CD4-positive, alpha-beta T cell treated with Interferon alpha-2 for 1 hour (primary cell): Measurements from ENCODE around the gene C6.
"Not testable (repeated sequence)": the region's sequence is repeated elsewhere in the genome, so short reads cannot be mapped to it uniquely, and the experiment has no call there.

Source experiments
- DNase-seq, 2 donors: peaks; one replicate each; pipeline ENCODE4 v3.0.0-alpha.2; 2020 to 2022

C6 gene

DNA sequence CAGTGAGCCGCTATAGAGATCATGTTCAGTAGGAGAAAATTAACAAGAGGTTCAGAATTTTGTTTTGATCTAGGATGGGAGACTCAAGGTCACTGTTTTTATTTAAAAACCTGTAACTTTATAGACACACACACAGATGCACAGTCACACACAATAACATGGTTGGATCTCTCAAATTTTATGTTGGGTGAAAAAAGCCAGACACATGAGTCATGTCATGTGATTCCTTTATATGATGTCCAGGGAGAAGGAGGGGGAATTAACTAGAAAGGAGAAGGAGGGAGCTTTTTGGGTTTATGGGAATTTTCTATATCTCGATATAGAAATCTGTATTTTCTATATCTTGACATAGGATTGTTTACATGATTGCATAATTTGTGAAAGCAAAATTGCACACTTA, 17.1 kb downstream of the C6 start:
- DNase-seq: no peak

DNA sequence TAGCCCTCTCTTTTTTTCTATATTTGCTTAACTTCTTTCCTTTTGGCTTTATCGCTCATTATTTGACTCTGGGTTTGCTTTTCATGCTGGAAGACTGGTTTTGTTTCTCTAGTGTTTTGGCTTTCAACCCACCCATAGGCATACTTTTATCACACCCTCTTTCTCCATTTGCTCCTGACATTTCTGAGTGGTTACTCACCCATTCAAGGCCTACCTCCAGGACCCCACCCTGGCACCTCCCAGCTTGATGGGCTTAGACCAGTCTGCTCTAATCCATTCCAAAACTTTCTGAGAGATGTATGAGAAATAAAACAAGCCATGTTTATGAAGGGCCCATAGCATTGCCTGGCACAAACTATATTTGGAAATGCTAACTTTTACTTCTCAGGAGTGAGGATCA, 18.1 kb downstream of the C6 start:
- no peak for DNase-seq

DNA sequence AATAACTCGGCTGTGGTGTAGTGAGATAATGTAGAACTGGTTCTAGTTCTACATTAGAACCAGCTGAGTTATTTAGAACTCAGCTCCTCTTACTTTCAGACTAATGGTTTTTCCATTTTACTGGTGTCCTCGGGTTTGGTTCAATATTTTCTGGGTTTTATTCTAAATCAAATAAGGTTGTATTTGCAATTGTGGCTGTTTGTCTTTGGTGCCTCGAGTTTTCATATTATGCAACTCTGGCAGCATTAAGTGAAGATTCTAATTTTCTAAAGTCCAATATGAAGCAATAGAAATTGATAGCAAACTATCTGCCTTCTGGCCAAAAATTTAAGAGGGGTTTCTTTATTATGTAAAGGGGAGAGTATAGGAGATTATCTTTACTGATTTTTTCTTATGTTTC, 19.0 kb downstream of the C6 start:
- no peak for DNase-seq

DNA sequence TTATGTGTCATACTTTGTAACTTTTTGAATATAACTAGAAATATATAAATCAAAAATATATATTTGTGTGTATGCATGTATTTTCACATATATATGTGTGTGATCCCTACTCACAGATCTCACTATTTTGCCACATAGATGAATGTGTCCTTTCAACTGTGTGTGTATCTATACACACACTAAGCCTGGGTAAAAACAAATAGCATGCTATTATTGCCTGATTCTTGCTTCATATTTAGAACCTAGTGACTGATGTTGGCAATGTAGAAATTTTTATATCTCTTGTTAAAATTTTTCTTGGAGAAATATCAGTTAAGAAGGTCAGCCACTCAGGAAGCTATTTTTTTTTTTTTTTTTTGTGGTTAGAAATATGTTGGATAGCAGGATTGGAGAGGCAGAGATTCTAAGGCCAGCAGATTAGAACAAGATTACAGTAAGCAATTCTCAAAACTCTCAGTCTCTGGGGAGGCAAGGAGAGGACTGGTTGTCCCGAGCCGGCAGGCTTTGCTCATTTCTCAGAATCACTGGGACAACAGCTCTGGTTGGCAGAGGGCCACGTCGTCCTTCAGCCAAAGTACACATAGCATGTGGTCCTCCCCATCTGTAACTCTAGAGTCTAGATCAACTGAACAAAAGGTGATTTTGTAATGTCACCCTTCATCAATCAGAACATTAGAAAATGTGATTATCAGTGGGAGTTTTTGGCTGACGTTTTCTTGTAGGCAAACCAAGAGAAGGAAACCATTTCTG, 19.7 kb downstream of the C6 start:
- DNase-seq: no peak

DNA sequence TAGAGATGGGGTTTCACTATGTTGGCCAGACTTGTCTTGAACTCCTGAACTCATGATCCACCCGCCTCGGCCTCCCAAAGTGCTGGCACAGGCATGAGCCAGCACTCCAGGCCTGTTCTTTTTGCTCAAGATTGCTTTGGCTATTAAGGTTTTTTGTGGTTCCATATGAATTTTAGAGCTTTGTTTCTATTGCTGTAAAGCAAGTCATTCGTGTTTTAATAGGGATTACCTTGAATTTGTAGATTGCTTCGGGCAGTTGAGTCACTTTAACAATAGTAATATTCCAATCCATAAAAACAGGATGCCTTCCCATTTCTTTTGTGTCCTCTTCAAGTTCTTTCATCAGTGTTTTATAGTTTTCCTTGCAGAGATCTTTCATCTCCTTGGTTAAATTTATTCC, 22.1 kb downstream of the C6 start:
- no peak for DNase-seq

DNA sequence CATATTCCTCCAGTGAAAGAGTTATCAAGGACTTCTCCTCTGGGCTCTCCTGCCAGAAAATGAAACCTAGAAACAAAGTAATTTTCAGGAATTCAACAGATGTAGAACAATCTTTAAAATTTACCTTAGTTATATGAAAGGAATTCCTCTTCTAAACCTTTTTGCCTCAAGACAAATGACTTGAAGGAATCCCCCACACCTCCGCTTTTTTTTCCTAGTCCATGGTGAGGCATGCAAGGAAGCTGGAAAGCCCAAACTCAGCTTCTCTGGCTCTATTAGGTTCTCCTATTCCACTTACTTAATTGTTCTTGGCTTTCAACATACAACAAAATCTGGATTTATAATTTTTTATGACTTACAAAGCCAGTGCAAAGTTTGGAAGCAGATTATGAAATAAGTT, 27.2 kb downstream of the C6 start:
- no peak for DNase-seq

DNA sequence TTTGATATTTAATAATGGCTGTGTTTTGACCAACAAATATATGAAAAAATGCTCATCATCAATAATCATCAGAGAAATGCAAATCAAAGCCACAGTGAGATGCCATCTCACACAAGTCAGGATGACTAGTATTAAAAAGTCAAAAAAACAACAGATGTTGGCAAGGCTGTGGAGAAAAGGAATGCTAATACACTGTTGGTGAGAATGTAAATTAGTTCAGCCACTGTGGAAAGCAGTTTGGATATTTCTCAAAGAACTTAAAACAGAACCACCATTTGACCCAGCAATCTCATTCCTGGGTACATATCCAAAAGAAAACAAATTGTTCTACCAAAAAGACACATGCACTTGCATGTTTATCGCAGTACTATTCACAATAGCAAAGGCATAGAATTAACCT, 30.0 kb downstream of the C6 start:
- not testable (repeated sequence) for DNase-seq

DNA sequence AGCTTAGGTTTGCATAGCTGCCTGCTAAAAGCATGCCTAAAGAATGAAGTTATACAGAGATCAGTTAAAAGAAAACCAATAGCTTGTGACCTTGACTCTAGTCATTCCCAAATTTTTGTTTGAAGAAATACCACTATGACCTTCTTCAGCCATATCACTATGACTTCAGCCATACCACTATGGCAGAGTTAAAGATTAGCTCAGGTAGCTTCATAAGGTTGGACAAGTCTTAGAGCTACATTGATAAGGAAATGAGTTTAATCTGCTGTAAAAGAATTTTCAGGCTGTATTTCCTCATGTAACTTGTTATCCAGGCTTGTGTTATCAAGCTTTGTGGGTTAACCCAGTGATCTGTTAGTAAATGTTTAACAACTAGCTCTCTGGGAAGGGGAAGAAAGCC, 30.7 kb downstream of the C6 start:
- DNase-seq: no peak

DNA sequence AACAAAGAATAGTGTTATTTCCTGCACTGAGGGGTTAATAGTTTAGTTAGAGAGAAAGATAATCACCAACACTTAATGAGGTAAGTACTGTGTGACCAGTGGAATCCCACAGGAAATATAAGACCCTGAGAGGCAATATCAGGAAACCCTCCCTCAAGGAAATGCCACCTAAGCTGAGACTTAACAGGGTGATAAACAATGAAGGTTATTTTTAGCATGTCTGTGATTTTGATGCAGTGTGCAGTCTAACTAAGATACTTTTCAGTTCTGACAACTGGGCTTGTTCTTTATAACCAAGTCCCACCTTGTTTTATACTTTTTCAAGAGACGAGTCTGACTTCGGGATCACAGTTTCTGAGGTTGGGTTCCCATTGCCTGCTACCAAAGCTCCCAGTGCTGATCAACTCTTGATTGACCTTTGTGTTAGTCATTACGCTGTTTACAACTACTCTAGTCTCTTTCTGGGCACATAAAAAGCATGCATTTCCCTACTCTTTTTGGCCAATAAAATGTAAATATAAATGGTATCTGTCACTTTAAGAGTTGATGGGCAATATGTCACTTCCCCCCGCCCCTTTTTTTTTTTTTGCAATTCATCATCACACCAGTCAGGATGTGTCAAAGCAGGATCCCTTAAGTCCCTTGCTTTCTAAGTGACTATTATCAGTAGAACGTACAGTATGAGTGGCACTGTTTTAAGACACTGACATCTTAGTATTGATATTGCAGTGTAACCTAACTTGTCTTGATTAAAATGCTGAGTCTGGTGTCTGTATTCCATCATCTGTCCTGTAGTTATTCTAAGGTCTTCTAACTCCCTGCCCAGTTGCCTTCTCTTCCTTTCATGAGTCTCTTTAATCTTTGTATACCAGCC, 31.4 kb downstream of the C6 start:
- DNase-seq: no peak

DNA sequence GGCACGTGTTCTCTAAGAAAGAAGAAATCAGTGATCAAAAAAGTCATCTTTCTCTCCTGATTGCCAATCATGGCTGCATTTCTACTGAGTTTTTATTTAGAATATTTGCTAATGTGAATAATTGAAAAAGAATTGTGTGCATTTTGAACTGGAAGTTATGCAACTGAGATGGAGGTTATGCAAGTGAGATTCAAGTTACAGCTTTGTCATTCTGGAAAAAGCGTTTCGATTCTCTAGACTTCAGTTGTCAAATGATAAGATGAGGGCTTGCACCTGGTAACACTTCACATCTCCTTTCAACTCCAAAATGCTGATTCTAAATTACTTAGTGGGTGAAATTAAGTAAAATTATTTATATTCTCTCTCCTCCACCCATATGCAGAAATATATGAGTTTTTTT, 36.4 kb downstream of the C6 start:
- no peak for DNase-seq

DNA sequence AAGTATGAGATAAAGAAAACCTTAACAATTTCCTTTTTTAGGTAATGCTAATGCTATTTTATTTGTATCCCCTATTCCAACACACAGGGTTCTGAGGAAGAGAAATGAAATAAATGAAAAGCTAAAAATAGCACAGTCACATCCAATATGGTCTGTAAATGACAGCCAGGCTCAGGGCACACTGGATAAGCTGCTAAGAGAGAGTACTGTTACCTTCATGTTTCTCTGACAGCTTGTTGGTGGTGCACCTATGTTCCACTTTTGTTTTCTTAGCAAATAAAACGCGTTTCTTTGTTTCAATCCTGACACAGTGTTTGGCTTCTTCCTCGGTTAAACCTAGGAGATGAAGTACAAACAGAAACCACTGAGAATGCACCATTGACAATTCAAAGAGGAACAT, 41.3 kb downstream of the C6 start:
- DNase-seq: no peak

DNA sequence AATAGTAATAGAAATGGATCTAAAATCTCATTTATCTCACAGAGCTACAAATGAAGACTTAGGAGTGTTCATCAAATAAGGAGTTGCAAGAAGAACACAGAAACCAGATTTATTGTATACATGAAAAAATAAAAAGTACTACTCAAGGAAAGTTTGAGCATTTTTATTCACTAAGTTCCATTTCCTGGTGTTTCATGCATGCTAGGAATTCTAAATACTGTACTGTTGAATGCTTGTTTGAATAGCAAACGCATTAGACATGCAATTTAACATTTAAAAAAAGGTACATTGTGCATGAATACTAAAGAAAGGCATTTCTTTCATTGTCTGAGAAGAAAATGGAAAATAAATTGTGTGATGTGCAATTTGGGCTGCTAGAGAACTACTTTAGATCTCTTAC, 52.1 kb downstream of the C6 start:
- no peak for DNase-seq

DNA sequence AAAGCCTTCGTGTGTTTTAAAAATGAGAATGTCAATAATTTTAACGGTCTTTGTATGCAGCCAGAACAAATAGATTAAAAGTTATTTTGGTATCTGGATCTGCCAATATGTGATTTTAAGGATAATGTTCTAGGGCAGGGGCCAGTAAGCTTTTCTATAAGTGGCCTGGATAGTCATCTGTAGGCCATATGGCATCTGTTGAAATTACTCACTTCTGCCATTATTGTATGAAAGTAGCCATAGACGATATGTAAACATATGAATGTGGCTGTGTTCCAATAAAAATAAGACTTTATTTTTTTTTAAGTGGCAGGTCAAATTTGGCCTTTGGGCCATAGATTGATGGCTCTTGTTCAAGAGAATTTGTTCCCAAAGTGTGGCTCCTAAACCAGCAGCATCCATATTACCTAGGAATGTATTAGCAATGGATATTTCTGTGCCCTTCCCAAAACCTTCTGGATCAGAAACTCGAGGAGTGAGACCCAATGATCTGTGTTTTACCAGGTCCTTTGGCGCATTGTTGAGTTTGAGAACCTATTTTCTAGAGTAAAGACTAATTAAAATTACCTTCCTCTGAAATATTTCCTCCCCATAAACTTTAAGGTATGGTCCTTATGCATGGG, 55.9 kb downstream of the C6 start:
- DNase-seq: no peak

DNA sequence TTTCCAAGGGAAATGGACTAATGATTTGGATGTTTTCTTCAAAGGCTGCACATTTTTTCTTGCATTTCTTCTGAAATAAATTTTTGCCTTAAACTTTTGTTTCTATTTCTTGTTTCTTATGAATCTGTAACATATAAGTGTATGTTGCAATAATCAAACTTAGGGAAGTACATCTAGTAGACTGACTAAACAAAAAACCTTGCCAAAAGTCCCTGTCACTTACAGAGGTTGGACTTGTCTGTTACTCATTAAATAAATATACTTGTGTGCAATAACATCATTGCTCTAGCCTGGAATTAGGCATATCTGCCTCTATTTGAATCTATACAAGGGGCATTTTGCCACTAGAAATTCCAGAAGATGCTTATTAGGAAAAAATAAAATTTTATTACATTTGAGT, 56.6 kb downstream of the C6 start:
- no peak for DNase-seq

DNA sequence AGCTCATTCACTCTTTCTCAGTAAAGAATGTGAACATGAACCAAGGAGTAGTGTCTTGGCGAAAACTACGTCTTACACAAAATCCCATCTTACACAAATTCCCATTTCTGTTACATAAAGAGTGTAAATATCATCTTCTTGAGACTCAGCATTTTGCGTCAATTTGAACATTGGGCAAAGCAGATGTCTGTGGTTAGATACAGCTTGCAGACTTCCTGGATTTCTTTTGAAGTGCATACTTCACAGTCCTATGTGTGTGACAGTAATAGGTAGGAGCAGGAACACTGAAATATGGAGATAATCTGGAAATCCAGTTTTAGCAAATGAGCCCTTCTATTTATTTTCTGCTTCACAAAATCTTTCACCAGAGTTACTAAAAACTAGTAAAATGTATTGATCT, 58.8 kb downstream of the C6 start:
- no peak for DNase-seq

DNA sequence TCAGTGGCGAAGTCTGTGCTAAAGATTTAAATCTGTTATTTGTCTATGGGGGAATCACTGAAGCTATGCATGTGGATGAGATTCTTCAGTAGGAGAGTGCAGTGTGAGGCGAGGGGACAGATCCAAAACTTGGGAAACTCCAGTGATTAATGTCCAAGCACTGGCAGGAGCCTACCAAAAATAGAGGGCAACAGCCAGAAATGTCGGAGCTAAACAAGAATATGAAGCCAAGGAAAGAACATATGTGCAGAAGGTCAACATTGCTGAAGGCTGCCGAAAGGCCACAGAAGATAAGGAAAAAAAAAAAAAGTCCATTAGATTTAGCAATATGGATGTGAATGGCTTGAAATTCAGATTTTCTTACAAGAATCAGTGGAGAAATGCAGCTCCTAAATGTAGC, 61.8 kb downstream of the C6 start:
- no peak for DNase-seq

DNA sequence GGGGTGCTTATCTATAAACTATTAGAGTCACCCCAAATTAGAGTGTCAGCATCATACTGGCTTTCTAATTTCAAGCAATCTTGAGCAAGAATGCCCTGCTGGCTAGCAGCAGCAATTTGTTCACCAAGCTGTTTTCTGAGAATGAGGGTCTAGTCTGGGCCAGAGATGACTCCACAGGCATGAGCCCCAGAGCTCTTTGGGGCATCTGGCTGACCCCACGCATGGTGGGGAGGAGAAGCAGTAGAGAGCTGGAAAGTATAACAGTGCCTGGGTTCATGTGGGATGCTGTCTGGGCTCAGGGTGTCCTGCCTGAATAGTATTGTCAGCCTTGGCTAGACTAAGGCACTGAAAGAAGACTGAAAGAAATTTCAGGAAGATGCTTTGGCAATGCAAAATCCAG, 64.9 kb downstream of the C6 start:
- no peak for DNase-seq

DNA sequence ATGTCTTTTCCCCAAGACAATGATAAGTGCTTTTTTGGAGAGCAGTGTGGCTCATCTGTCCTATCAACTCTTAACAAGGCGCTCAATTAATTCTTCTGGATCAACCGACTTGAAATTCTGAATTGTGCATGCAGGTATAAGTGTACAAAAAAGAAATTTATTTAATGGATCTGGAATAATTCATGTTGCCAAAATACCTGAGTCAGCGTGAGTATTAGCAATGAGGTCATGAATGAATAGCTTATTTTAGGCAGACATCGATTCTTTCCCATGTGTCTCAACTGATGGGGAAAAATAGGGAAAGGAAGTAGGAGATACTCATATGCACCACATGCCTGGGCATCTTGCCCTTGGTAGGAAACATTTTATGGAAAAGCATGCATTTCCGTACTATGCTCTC, 68.0 kb downstream of the C6 start:
- no peak for DNase-seq

DNA sequence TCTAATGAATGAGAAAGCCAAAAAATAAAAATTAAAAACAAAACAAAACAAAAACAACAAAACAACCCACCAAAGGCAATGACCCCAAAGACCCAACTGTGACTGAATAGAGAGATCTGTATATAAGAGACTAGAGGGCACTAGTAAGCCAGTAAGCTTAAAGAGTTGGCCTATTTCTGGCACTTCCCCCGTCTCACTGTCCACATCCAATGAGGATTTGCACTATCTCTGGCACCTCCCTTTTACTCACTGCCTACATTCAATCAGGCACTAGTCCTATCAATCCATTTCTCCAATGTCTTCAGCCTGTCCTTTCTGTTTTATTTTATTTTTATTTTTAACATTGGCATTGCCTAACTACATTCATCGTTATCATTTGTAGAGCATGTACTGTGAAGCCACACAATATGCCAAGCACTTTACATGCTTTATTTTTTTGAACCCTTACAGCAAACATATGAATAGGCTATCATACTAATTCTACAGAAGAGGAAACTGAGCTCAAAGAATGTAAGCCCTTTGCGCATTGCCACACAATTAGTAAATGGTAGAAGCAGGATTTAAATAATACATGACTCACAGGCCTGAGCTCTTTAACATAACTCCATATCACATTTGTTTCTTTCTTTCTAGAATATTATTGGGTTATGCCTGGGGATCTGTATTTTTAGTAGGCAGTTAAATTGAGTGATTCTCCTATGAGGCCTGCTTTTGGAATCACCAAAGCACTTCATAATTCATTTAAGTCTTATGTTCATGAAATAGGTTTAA, 70.0 kb downstream of the C6 start:
- no peak for DNase-seq

DNA sequence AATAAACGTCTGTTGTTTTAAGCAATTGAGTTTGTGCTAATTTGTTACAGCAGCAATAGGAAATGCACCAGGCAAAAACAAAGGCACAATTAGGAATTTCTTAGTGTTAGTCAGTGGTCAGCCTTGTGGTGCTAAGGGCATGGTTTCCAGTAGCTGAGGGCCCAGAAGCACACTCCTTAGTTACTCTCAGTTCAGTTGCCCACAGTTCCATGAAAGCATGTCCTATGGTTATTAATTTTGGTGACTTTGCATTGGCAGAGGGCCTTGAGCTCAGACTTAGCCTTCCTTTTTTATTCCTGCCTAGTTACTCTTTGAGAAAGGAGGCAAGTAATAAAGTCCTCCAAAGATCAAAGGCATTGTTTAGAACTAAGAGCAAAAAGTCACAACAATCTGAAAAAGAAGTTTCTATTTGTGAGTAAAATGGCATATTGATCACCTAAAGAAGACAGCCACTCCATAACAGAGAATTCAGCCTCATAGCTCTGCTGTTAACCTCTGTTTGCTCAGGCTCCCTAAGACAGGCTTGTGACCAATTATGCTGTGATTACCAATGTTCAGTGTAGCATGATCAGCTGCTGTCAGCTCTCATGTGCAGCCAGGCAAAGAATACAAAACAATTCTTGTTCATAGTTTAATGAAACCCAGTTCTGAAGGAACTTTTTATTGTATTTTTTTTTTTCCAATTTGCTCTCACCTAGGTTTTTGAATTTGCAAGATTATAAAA, 85.2 kb downstream of the C6 start:
- DNase-seq: no peak

DNA sequence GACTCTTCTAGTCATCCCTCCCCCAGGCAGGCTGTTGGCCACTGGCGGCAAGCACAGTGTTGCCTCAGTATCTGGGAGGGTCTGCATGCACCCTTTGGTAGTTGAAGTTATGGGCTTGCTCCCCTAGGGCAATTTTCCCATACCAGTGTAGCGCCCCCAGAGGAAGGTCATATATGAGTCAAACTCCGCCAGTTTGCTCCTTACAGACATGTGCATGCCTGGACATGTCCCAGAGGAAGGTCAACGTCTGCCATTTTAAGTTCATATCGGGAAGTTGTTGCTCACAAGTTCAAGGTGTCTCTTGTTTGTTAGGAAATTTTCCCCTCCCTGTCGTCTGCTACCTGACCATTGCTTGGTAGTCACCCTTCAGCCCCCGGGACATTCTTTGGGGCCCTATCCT, 90.9 kb downstream of the C6 start:
- no peak for DNase-seq

DNA sequence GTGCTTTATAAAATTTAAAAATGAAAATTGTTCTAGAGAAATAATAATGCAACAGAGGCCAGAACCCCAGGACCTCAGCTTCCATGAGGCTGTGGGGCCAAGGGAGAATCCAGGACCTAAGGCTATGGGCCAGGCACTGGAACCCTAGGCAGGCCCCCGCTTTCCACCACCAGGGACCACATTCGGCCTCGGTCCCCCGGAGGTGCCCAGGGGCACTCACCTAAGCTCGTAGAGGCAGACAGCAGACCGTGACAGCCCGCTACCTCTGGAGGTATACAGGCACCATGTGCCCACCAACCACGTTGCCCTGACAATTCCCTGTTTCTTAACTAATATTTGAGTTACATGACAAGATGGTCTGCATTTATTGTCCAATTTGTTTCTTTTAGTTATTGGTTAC, 92.7 kb downstream of the C6 start:
- DNase-seq: no peak

DNA sequence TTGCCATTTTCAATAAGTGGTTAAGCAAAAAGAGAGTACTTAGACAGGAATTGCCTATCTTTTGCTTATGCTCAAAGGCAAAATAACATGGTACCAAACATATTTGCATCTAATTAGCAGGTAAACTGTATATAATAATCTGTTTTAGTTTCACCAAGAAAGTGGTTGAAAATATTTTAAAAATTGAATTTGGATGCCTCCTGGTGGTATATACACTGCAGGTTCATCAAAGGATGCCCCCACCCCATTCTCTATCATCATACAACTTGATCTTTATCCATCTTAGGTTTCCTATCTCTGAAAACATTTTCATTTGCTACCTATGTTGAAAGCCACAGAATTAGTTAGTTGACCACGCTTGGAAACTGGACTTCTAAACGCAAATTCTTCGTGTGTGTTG, 95.2 kb downstream of the C6 start:
- DNase-seq: no peak
